CD4-positive, alpha-beta T cell treated with Interleukin-17A for 1 hour (primary cell): ENCODE measurements around the gene ADIPOR2.
"Not testable (repeated sequence)": the region's sequence is repeated elsewhere in the genome, so short reads cannot be mapped to it uniquely, and the experiment has no call there.

ENCODE experiments used
- DNase-seq: peaks from one replicate; pipeline ENCODE4 v3.0.0-alpha.2; 2020

Gene ADIPOR2

GRCh38 chr12:1666215-1666614 lies 24.7 kb upstream of the ADIPOR2 start:
- no peak for DNase-seq

- peak; percentile 31 for DNase-seq
These were observed 24.1 kb upstream of the ADIPOR2 start for GRCh38 chr12:1666685-1667162.

GRCh38 chr12:1668833-1669543 lies 21.9 kb upstream of the ADIPOR2 start:
- no peak for DNase-seq

GRCh38 chr12:1670358-1671268 lies 20.3 kb upstream of the ADIPOR2 start:
- DNase-seq: no peak

GRCh38 chr12:1676043-1676442 lies 14.8 kb upstream of the ADIPOR2 start:
- no peak for DNase-seq

GRCh38 chr12:1680804-1681492 lies 9.9 kb upstream of the ADIPOR2 start:
- DNase-seq: no peak

- no peak for DNase-seq
These were observed 9.4 kb upstream of the ADIPOR2 start for GRCh38 chr12:1681493-1681807.

GRCh38 chr12:1688086-1688710 lies 2.7 kb upstream of the ADIPOR2 start:
- no peak for DNase-seq

GRCh38 chr12:1691123-1692007 lies 495 bp downstream of the ADIPOR2 start:
- DNase-seq: peak; percentile 36

- no peak for DNase-seq
These were observed 1.4 kb downstream of the ADIPOR2 start for GRCh38 chr12:1692226-1692625.

GRCh38 chr12:1692895-1693610 lies 2.2 kb downstream of the ADIPOR2 start:
- no peak for DNase-seq

- not testable (repeated sequence) for DNase-seq
These were observed 4.2 kb downstream of the ADIPOR2 start for GRCh38 chr12:1695097-1695496.

GRCh38 chr12:1695886-1696670 lies 5.2 kb downstream of the ADIPOR2 start:
- no peak for DNase-seq

- no peak for DNase-seq
These were observed 5.9 kb downstream of the ADIPOR2 start for GRCh38 chr12:1696800-1697199.

- DNase-seq: no peak
These were observed 6.4 kb downstream of the ADIPOR2 start for GRCh38 chr12:1697271-1697670.

GRCh38 chr12:1698720-1699119 lies 7.8 kb downstream of the ADIPOR2 start:
- no peak for DNase-seq

- DNase-seq: no peak
These were observed 11.8 kb downstream of the ADIPOR2 start for GRCh38 chr12:1702713-1703112.

GRCh38 chr12:1703771-1704722 lies 13.2 kb downstream of the ADIPOR2 start:
- no peak for DNase-seq
